ENCODE results near the gene CENPH.
"Not testable (repeated sequence)": the region's sequence is repeated elsewhere in the genome, so short reads cannot be mapped to it uniquely, and the experiment has no call there.

DNA sequence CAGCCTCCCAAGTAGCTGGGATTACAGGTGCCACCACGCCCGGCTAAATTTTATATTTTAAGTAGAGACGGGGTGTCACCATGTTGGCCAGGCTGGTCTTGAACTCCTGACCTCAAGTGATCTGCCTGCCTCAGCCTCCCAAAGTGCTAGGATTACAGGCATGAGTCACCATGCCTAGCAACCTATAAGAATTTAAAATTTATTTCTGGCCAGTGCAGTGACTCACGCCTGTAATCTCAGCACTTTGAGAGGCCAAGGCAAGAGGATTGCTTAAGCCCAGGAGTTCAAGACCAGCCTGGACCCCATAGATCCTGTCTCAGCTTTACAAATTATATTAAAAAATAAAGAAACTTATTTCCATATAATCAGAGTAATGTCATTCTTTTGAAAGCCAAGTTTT lies 66.6 kb downstream of the CENPH start:
- TF ChIP-seq POLR2A (IDR thresholded peaks at IDR 0.05; ENCODE audit: control extremely low read depth in 1 of 2, low read depth in 2 of 2, low read length in 2 of 2); CREB1 (IDR thresholded peaks at IDR 0.05); EZH2 (IDR thresholded peaks at IDR 0.05; ENCODE audit: low read depth, low read length, severe bottlenecking); PHF8 (conservative IDR thresholded peaks at IDR 0.05; ENCODE audit: low read depth, low read length); GABPA (IDR thresholded peaks at IDR 0.05; ENCODE audit: borderline replicate concordance, insufficient read depth, low read length); POLR2AphosphoS5 (IDR thresholded peaks at IDR 0.05; ENCODE audit: low read depth, low read length); JUND (IDR thresholded peaks at IDR 0.05; ENCODE audit: low read length); SIN3A (conservative IDR thresholded peaks at IDR 0.05 in 1 of 2, IDR thresholded peaks at IDR 0.05 in 1 of 2; ENCODE audit: low read depth in 1 of 2, low read length in 2 of 2): not testable (repeated sequence)
- TF ChIP-seq, protein P1, sequence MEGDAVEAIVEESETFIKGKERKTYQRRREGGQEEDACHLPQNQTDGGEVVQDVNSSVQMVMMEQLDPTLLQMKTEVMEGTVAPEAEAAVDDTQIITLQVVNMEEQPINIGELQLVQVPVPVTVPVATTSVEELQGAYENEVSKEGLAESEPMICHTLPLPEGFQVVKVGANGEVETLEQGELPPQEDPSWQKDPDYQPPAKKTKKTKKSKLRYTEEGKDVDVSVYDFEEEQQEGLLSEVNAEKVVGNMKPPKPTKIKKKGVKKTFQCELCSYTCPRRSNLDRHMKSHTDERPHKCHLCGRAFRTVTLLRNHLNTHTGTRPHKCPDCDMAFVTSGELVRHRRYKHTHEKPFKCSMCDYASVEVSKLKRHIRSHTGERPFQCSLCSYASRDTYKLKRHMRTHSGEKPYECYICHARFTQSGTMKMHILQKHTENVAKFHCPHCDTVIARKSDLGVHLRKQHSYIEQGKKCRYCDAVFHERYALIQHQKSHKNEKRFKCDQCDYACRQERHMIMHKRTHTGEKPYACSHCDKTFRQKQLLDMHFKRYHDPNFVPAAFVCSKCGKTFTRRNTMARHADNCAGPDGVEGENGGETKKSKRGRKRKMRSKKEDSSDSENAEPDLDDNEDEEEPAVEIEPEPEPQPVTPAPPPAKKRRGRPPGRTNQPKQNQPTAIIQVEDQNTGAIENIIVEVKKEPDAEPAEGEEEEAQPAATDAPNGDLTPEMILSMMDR (IDR thresholded peaks at IDR 0.05; ENCODE audit: control extremely low read depth in 1 of 3, insufficient read depth in 1 of 3, low read depth in 1 of 3, low read length in 3 of 3), result not testable (repeated sequence)

Measured in H1 (cell line).